ENCODE data around the gene ELMOD1. TPM values are rescaled to one million over a fixed set of nuclear protein-coding genes. Genes with fewer than 3 reads are reported as not detected.

ELMOD1 gene
- total and polyA plus RNA-seq, 10 of the 15 experiments (the other 5 are each of a cell fraction or from before 2014, with no cell fraction given): not detected

DNA sequence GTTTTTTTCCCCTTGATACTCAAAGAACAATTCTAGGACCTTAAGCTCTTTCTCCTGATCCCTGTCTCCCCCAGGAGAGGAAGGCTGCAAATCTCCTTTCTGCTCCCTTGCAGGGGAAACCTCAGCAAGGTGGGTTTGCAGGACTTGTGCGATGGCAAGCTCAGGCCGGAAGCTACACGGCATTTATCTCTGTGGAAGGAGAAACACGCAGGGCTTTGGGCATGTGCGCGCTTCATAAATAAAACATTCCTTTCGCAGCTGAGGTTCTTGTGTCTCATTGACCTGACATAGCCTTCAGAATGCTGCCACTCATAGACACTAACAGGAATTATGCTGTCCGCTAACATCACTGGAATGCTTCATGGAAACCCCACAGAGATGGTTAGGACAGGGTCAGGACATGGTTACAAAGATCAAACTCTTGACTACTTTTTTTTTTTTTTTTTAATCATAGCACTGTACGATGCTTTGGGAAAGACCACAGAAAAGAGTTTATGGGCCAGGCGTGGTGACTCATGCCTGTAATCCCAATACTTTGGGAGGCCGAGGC lies 78.3 kb downstream of the ELMOD1 start:
- BruUV-seq (replicated peaks): no TSS peak
- SMC1A ChIA-PET (ENCODE audit: uncharacterized antibody, unreplicated experiment): interaction anchor here (0.7 to 8.0 kb wide), 13 partner anchors 9 to 130 kb away, joined by 3 to 57 read pairs (median 4); partner anchors contain the start of gene ALKBH8
- no peak overlapping the region for H3K27ac ChIP-seq (ENCODE audit: control insufficient read depth, insufficient read depth)

GRCh38 chr11:107669893-107670601 lies 79.1 kb downstream of the ELMOD1 start:
- ChIA-PET SMC1A (ENCODE audit: uncharacterized antibody, unreplicated experiment) (interaction anchor here (0.6 to 8.0 kb wide), 17 partner anchors 9 to 108 kb away, joined by 3 to 57 read pairs (median 4); partner anchors contain the start of gene ALKBH8), RAD21 (ENCODE audit: unreplicated experiment) (interaction anchor here (0.7 to 2.5 kb wide), 12 partner anchors 8 to 193 kb away, joined by 3 to 15 read pairs (median 4); no protein-coding TSS in a partner anchor), POLR2A (interaction anchor here (0.6 to 0.7 kb wide), 4 partner anchors 11 to 166 kb away, joined by 3 to 5 read pairs (median 3); no protein-coding TSS in a partner anchor), CTCF (interaction anchor here (0.6 to 4.3 kb wide), 16 partner anchors 12 to 131 kb away, joined by 3 to 58 read pairs (median 3); no protein-coding TSS in a partner anchor)
- Histone ChIP-seq H2AFZ (ENCODE audit: control insufficient read depth, low read depth, low read length) (no peak overlapping the region), H3K9me3 (replicated peaks; ENCODE audit: control insufficient read depth, insufficient read depth, low read length) (no peaks in the 10 kb centered on the region), H3K27me3 (replicated peaks in 1 of 2; ENCODE audit: control insufficient read depth in 2 of 2, insufficient read depth in 2 of 2, low read length in 1 of 2) (no peaks in the 10 kb centered on the region; a peak in 1 of 4 replicates), H3K27ac (ENCODE audit: control insufficient read depth, insufficient read depth) (no peak overlapping the region), H3K79me2 (ENCODE audit: control insufficient read depth, insufficient read depth, low read length) (no peaks in the 10 kb centered on the region), H3K4me2 (ENCODE audit: control insufficient read depth, insufficient read depth) (no peak overlapping the region), H3K4me1 (ENCODE audit: control insufficient read depth, insufficient read depth, low read length) (no peaks in the 10 kb centered on the region), H3K4me3 (no peak overlapping the region), H3K36me3 (ENCODE audit: control insufficient read depth in 2 of 2, insufficient read depth in 2 of 2, low read length in 1 of 2) (no peaks in the 10 kb centered on the region), H4K20me1 (ENCODE audit: control insufficient read depth, insufficient read depth) (no peaks in the 10 kb centered on the region), H3K9ac (ENCODE audit: control insufficient read depth, insufficient read depth, low read length) (no peak overlapping the region)
- FAIRE-seq (no peak), ATAC-seq (peak; percentile 54), DNase-seq (ENCODE audit: low read depth, low spot score) (no peak)
- BruUV-seq (replicated peaks): no TSS peak
- WGBS (ENCODE audit: insufficient coverage, insufficient replicate concordance, low lambda C conversion rate, missing lambda C conversion rate): 13% methylated on average over 3 of the region's 4 CpGs
- intact Hi-C loops (cut with micrococcal nuclease; ENCODE audit: unreplicated experiment): no loop called here
- in situ Hi-C loops (cut with MboI): no loop called here
- TF ChIP-seq ETV6 (conservative IDR thresholded peaks at IDR 0.05 in 1 of 2, IDR thresholded peaks at IDR 0.05 in 1 of 2; ENCODE audit: borderline replicate concordance in 1 of 2, low read depth in 1 of 2) (no peak), WRNIP1 (IDR thresholded peaks at IDR 0.05; ENCODE audit: borderline replicate concordance, low read depth, low read length) (no peak), KDM1A (IDR thresholded peaks at IDR 0.05; ENCODE audit: borderline replicate concordance) (no peak), CHD2 (IDR thresholded peaks at IDR 0.05; ENCODE audit: borderline replicate concordance, low read depth, low read length) (no peak), EZH2 (IDR thresholded peaks at IDR 0.05; ENCODE audit: borderline replicate concordance, control insufficient read depth, low read depth, low read length) (no peak), ESRRA (IDR thresholded peaks at IDR 0.05; ENCODE audit: low read length) (no peak), SRF (IDR thresholded peaks at IDR 0.05; ENCODE audit: low read depth in 2 of 2, low read length in 2 of 2) (no peak), MXI1 (IDR thresholded peaks at IDR 0.05; ENCODE audit: low read depth, low read length) (no peak), RAD51 (IDR thresholded peaks at IDR 0.05) (no peak), E2F4 (IDR thresholded peaks at IDR 0.05; ENCODE audit: low read depth, low read length) (no peak), NFIC (IDR thresholded peaks at IDR 0.05; ENCODE audit: low read depth, low read length) (no peak), CREM (IDR thresholded peaks at IDR 0.05; ENCODE audit: low read depth) (no peak)

More for the DNA sequence above, 78.3 kb downstream of the ELMOD1 start:
- H3K79me2 ChIP-seq (ENCODE audit: control insufficient read depth, insufficient read depth, low read length): no peaks in the 10 kb centered on the region
- H3K9ac ChIP-seq (ENCODE audit: control insufficient read depth, insufficient read depth, low read length): no peak overlapping the region
- FAIRE-seq (no peak), DNase-seq (ENCODE audit: low read depth, low spot score) (no peak), ATAC-seq (no peak)
- no peaks in the 10 kb centered on the region for H3K9me3 ChIP-seq (replicated peaks; ENCODE audit: control insufficient read depth, insufficient read depth, low read length)
- no peaks in the 10 kb centered on the region for H4K20me1 ChIP-seq (ENCODE audit: control insufficient read depth, insufficient read depth)
- no peaks in the 10 kb centered on the region for H3K4me1 ChIP-seq (ENCODE audit: control insufficient read depth, insufficient read depth, low read length)
- TF ChIP-seq NR2C1 (IDR thresholded peaks at IDR 0.05) (no peak), SPI1 (IDR thresholded peaks at IDR 0.05; ENCODE audit: borderline replicate concordance, insufficient read depth, low read depth, low read length) (no peak), CHD4 (IDR thresholded peaks at IDR 0.05) (no peak), POU2F2 (IDR thresholded peaks at IDR 0.05; ENCODE audit: borderline replicate concordance, low read depth, low read length) (no peak)
- WGBS (ENCODE audit: insufficient coverage, insufficient replicate concordance, low lambda C conversion rate, missing lambda C conversion rate): 66% methylated on average over 11 of the region's 11 CpGs
- RAD21 ChIA-PET (ENCODE audit: unreplicated experiment): interaction anchor here (0.7 to 1.6 kb wide), 5 partner anchors 11 to 187 kb away, joined by 3 to 4 read pairs (median 3); no protein-coding TSS in a partner anchor
- intact Hi-C loops (cut with micrococcal nuclease; ENCODE audit: unreplicated experiment) (no loop called here), in situ Hi-C loops (cut with MboI) (no loop called here)
- H3K36me3 ChIP-seq (ENCODE audit: control insufficient read depth in 2 of 2, insufficient read depth in 2 of 2, low read length in 1 of 2): no peaks in the 10 kb centered on the region
- H2AFZ ChIP-seq (ENCODE audit: control insufficient read depth, low read depth, low read length): no peak overlapping the region
- H3K4me2 ChIP-seq (ENCODE audit: control insufficient read depth, insufficient read depth): no peak overlapping the region
- H3K4me3 ChIP-seq: no peak overlapping the region
- CTCF ChIA-PET: interaction anchor here (0.8 to 4.3 kb wide), 7 partner anchors 12 to 130 kb away, joined by 3 to 58 read pairs (median 4); no protein-coding TSS in a partner anchor
- POLR2A ChIA-PET: interaction anchor here (0.6 to 1.1 kb wide), 2 partner anchors 13 to 14 kb away, joined by 3 to 5 read pairs; no protein-coding TSS in a partner anchor
- H3K27me3 ChIP-seq (replicated peaks in 1 of 2; ENCODE audit: control insufficient read depth in 2 of 2, insufficient read depth in 2 of 2, low read length in 1 of 2): no peaks in the 10 kb centered on the region; a peak in 1 of 4 replicates

All from GM12878 (cell line).